Kidney (tissue), 14 donors: Measurements from ENCODE around the gene GK. TPM values are rescaled to one million over a fixed set of nuclear protein-coding genes. Genes with fewer than 3 reads are reported as not detected.

Experiments used
- DNase-seq, 5 donors: peaks; one replicate each; pipeline ENCODE4 v3.0.0-alpha.2; 2013 to 2020
- FAIRE-seq: peaks from 2 replicates; lab custom pipeline; 2012; peaks lifted over from hg19 to GRCh38; lab: Jason Lieb, UNC
- H3K27ac ChIP-seq, 2 donors: one replicate each; pipeline ENCODE4 v1.7.0; 2013; ENCODE audit warnings: low read depth in 2 of 2, low read length in 2 of 2, inconsistent platforms in 1 of 2
- H3K27me3 ChIP-seq: one replicate; pipeline ENCODE4 v1.7.1; 2013; ENCODE audit warnings: low read length, inconsistent platforms; ENCODE audit not compliant: control insufficient read depth, insufficient read depth
- H3K36me3 ChIP-seq, 3 donors: one replicate each; pipeline versions ENCODE4 v1.7.0 to v1.7.1; 2013; ENCODE audit warnings: low read length in 3 of 3, control low read depth in 1 of 3, inconsistent platforms in 1 of 3; ENCODE audit not compliant: insufficient read depth in 3 of 3, control insufficient read depth in 2 of 3
- H3K4me1 ChIP-seq, 3 donors: one replicate each; pipeline versions ENCODE4 v1.7.0 to v1.7.1; 2013; ENCODE audit warnings: low read length in 3 of 3, inconsistent platforms in 1 of 3, low read depth in 1 of 3; ENCODE audit not compliant: control insufficient read depth in 2 of 3, insufficient read depth in 2 of 3
- H3K4me3 ChIP-seq, 3 donors: one replicate each; pipeline versions ENCODE4 v1.7.0 to v1.8.1; 2013; ENCODE audit warnings: low read length in 3 of 3, control low read depth in 1 of 3, inconsistent platforms in 1 of 3
- H3K9ac ChIP-seq, 3 donors: one replicate each; pipeline versions ENCODE4 v1.7.0 to v1.7.1; 2013; ENCODE audit warnings: low read length in 3 of 3, control low read depth in 1 of 3, inconsistent platforms in 1 of 3
- H3K9me3 ChIP-seq, 3 donors: one replicate each; pipeline versions ENCODE4 v1.7.0 to v1.7.1; 2013; ENCODE audit warnings: low read length in 3 of 3, control low read depth in 1 of 3, inconsistent platforms in 1 of 3; ENCODE audit not compliant: control insufficient read depth in 2 of 3, insufficient read depth in 1 of 3
- intact Hi-C: fragments of 100-400 bp; cut with DNase I; formaldehyde crosslinking; loops from one replicate; pipeline ENCODE4 v1.11.1; 2022
- polyA plus RNA-seq: library from polyadenylated mRNA; stranded (reverse); fragments of 350-450 nt; fragmentation: Illumina TruSeq; extraction: RNeasy Lipid Tissue Mini Kit (QIAGEN cat#74804); gene quantifications from one replicate; pipeline ENCODE4 v1.2.3, GENCODE V29; 2014; ENCODE audit warnings: low read depth, low replicate concordance; ENCODE audit not compliant: insufficient read depth
- total RNA-seq: library from RNA; stranded (reverse); fragmentation: NEBNext Ultra II Directional; extraction: Animal tissue kit (Norgen Biotek cat#: 25700); gene quantifications from one replicate; pipeline ENCODE4 v1.2.1, GENCODE V29; 2021
- TF ChIP-seq, protein P1 (sequence below): IDR thresholded peaks from 3 replicates; pipeline ENCODE4 v1.5.1; 2012; ENCODE audit warnings: mild to moderate bottlenecking, moderate library complexity, borderline replicate concordance; ENCODE audit not compliant: insufficient read depth; ENCODE audit errors: extremely low read depth
- donor health status: control.
- donor health status: control.
- donor health status: control.
- donor health status: control.
- donor health status: control.
- donor health status: DM: yes; HTN: yes; CAD: no.
- donor health status: Normal renal cell carcinoma (clear cell type).

The GK gene
- total and polyA plus RNA-seq, 2 donors from 2014 or later, result 12.5 to 73.8 TPM

GRCh38 chrX:30655991-30656390, 2.8 kb downstream of the GK start:
- TF ChIP-seq, protein P1, sequence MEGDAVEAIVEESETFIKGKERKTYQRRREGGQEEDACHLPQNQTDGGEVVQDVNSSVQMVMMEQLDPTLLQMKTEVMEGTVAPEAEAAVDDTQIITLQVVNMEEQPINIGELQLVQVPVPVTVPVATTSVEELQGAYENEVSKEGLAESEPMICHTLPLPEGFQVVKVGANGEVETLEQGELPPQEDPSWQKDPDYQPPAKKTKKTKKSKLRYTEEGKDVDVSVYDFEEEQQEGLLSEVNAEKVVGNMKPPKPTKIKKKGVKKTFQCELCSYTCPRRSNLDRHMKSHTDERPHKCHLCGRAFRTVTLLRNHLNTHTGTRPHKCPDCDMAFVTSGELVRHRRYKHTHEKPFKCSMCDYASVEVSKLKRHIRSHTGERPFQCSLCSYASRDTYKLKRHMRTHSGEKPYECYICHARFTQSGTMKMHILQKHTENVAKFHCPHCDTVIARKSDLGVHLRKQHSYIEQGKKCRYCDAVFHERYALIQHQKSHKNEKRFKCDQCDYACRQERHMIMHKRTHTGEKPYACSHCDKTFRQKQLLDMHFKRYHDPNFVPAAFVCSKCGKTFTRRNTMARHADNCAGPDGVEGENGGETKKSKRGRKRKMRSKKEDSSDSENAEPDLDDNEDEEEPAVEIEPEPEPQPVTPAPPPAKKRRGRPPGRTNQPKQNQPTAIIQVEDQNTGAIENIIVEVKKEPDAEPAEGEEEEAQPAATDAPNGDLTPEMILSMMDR, result no peak
- FAIRE-seq, result no peak
- no peak for DNase-seq
- Histone ChIP-seq H3K9me3 (no peaks in the 10 kb centered on the region), H3K4me3 (peak overlapping the region in 1 of 3 donors; percentile 55), H3K27me3 (no peaks in the 10 kb centered on the region), H3K36me3 (no peaks in the 10 kb centered on the region), H3K9ac (no peak overlapping the region), H3K27ac (no peak overlapping the region), H3K4me1 (no peaks in the 10 kb centered on the region)
- intact Hi-C loops, result no loop called here

DNA sequence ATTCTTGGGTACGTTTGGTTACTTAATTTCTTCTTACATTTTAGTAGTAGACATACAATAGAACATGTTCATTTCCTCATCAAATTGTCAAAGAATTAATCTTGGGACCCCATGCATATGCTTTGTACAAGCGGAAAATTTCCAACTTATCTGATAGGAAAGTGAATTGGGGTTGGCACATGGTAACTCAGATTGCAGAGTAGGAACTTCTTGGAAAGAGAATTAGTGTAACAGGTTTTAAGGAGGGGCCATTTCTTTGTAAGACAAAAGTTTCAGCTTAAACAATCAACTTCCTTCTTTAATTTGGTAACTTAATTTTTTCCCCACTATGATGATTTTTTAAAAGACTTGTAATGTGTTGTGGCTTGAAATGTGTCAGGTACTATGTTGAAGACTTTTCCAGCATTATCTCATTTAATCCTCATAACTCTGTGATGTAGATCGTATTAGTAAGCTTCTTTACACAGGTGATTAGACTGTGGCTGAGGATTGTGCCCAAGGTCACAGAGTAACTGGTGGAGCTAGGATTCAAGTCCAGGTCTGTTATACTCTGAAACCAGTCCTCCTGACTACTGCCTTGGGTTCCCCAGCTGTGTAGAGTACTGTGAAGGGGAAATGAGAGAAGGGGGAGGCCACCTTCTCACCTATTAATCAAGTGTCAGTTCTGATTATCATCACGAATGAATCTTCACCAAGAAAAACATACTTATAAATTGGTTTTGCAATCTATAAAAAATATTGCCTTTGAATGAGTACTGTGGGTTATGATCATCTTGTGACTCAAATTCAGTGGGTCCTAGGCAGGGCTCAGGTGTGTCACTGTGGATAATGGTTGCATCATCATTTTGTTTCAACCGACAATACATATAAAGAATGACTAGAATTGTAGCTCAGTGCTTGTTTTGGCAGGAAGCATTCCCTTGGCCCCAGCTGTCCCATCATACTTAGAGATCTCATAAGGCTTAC, 4.3 kb downstream of the GK start:
- intact Hi-C loops, result no loop called here
- Histone ChIP-seq H3K9ac (no peak overlapping the region), H3K9me3 (no peaks in the 10 kb centered on the region), H3K4me3 (no peak overlapping the region), H3K27me3 (no peaks in the 10 kb centered on the region), H3K4me1 (no peaks in the 10 kb centered on the region), H3K27ac (no peak overlapping the region), H3K36me3 (no peaks in the 10 kb centered on the region)
- TF ChIP-seq, protein P1, result no peak
- DNase-seq (peak in 1 of 5 donors; percentile 29), FAIRE-seq (no peak)

DNA sequence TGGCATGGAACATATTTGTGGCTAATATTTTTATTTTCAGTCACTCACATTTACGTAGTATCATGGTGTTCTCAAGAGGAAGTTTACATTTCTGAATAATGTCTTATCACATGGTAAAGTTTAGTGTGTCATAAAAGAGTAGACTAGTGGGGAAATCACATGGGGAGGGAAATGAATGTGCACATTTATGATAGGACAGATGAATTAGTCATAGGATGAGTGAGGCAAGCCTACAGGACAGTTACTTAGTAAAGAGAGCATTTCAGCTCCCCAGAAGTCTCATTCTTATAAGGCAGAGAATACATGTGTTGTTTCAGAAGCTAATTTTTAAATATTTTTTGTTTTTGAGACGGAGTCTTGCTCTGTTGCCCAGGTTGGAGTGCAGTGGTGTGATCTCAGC, 6.2 kb downstream of the GK start:
- FAIRE-seq, result no peak
- DNase-seq, result no peak
- H3K27me3 ChIP-seq, result no peaks in the 10 kb centered on the region
- intact Hi-C loops, result no loop called here
- no peak overlapping the region for H3K27ac ChIP-seq
- no peak overlapping the region for H3K4me3 ChIP-seq
- no peaks in the 10 kb centered on the region for H3K4me1 ChIP-seq
- H3K9me3 ChIP-seq, result no peaks in the 10 kb centered on the region
- H3K9ac ChIP-seq, result no peak overlapping the region
- no peaks in the 10 kb centered on the region for H3K36me3 ChIP-seq
- TF ChIP-seq, protein P1, result no peak
